K562 (cell line): Measurements from ENCODE around the gene LIMS2. TPM values are rescaled to one million over a fixed set of nuclear protein-coding genes. Genes with fewer than 3 reads are reported as not detected.

Experiments
- ATAC-seq: fragments of 200-7000 bp; cut with Tn5 transposase; 3 replicates; pipeline ENCODE4 v1.9.1; 2020; ENCODE audit warnings: moderate library complexity
- BruUV-seq: library from RNA; stranded (reverse); fragments of 400-500 nt; replicated peaks from 2 replicates; lab custom pipeline; 2021; lab: Mats Ljungman, UMichigan
- CTCF ChIA-PET: fragments of 300-600 bp; formaldehyde crosslinking; extraction: SDS; loops from one replicate; lab custom pipeline; 2021; ENCODE audit warnings: low intra/inter-chr PET ratio; lab: Yijun Ruan, JAX
- POLR2A ChIA-PET: fragments of 300-600, 350-650 bp; sonication (Branson Sonifier 250); formaldehyde crosslinking; extraction: SDS; loops from one replicate; lab custom pipeline; 2021; ENCODE audit warnings: antibody characterized with exemption, inconsistent platforms; lab: Yijun Ruan, JAX
- DNase-seq, 4 experiments: peaks; one replicate each; pipeline versions ENCODE4 v3.0.0 to v3.0.0-alpha.2; 2011 to 2018; ENCODE audit warnings: low spot score in 3 of 4, mixed read lengths in 3 of 4; ENCODE audit errors: extremely low read depth in 1 of 4
- FAIRE-seq: peaks from 2 replicates; lab custom pipeline; 2011; peaks lifted over from hg19 to GRCh38; lab: Jason Lieb, UNC
- H2AFZ ChIP-seq: 2 replicates; pipeline ENCODE4 v1.6.0; 2011; ENCODE audit warnings: low read depth, low read length, control low read depth, inconsistent platforms
- H3K27ac ChIP-seq: fragments of 200-600 bp; 3 replicates; pipeline ENCODE4 v1.8.0; 2011; ENCODE audit warnings: low read depth, mild to moderate bottlenecking, control low read depth, inconsistent platforms, low read length, moderate library complexity, mixed read lengths; ENCODE audit errors: extremely low read depth
- H3K27me3 ChIP-seq, 2 experiments: fragments of 300-600 bp in 1 of 2; 2 replicates in 1 of 2; 3 replicates in 1 of 2; pipeline versions ENCODE4 v1.6.0 to v1.8.0; 2011; ENCODE audit warnings: inconsistent platforms in 2 of 2, low read length in 2 of 2, mild to moderate bottlenecking in 1 of 2, mixed read lengths in 1 of 2, moderate library complexity in 1 of 2; ENCODE audit not compliant: control insufficient read depth in 2 of 2, insufficient read depth in 2 of 2
- H3K36me3 ChIP-seq: fragments of 300-600 bp; 3 replicates; pipeline ENCODE4 v1.8.0; 2011; ENCODE audit warnings: mild to moderate bottlenecking, low read length, inconsistent platforms; ENCODE audit not compliant: control insufficient read depth, insufficient read depth
- H3K4me1 ChIP-seq, 2 experiments: fragments of 200-600 bp in 1 of 2; replicated peaks in 1 of 2; 2 replicates in 1 of 2; 3 replicates in 1 of 2; pipeline versions ENCODE4 v1.5.1 to v1.8.0; 2011; ENCODE audit warnings: inconsistent platforms in 2 of 2, low read length in 2 of 2, mild to moderate bottlenecking in 1 of 2, mixed read lengths in 1 of 2, moderate library complexity in 1 of 2; ENCODE audit not compliant: control insufficient read depth in 2 of 2, insufficient read depth in 2 of 2
- H3K4me2 ChIP-seq: 2 replicates; pipeline ENCODE4 v1.6.1; 2011; ENCODE audit warnings: low read length, control low read depth, inconsistent platforms, mixed read lengths; ENCODE audit not compliant: insufficient read depth
- H3K4me3 ChIP-seq: fragments of 200-600 bp; sonication (generic), shearing (Covaris generic); 2 replicates; pipeline ENCODE4 v1.5.1; 2016; ENCODE audit warnings: control low read depth, inconsistent platforms
- H3K79me2 ChIP-seq: fragments of 200-600 bp; 3 replicates; pipeline ENCODE4 v1.8.0; 2011; ENCODE audit warnings: low read length, inconsistent platforms; ENCODE audit not compliant: control insufficient read depth, insufficient read depth
- H3K9ac ChIP-seq, 2 experiments: 2 replicates each; pipeline versions ENCODE4 v1.6.0 to v1.6.1; 2011; ENCODE audit warnings: low read depth in 2 of 2, low read length in 2 of 2, control low read depth in 1 of 2, inconsistent platforms in 1 of 2, mild to moderate bottlenecking in 1 of 2, mixed read lengths in 1 of 2; ENCODE audit not compliant: insufficient read depth in 1 of 2
- H3K9me1 ChIP-seq: one replicate; pipeline ENCODE4 v1.6.0; 2011; ENCODE audit warnings: inconsistent platforms, mild to moderate bottlenecking, low read length, moderate library complexity; ENCODE audit not compliant: control insufficient read depth, insufficient read depth
- H3K9me3 ChIP-seq: replicated peaks from 2 replicates; pipeline ENCODE4 v1.5.1; 2011; ENCODE audit warnings: low read depth, low read length, inconsistent platforms; ENCODE audit not compliant: control insufficient read depth, insufficient read depth
- H4K20me1 ChIP-seq: replicated peaks from 2 replicates; pipeline ENCODE4 v1.6.1; 2011; ENCODE audit warnings: low read length, inconsistent platforms, mixed read lengths; ENCODE audit not compliant: control insufficient read depth, insufficient read depth
- CC2D1A ChIP-seq: fragments of 450-650 bp; IDR thresholded peaks from 2 replicates; pipeline ENCODE4 v1.6.1; 2017; ENCODE audit warnings: mild to moderate bottlenecking
- CTBP1 ChIP-seq: fragments of 450-650 bp; IDR thresholded peaks from 2 replicates; pipeline ENCODE4 v1.6.1; 2016; ENCODE audit warnings: borderline replicate concordance
- GTF2B ChIP-seq: IDR thresholded peaks from 2 replicates; pipeline ENCODE4 v1.6.1; 2011; ENCODE audit not compliant: insufficient read length; ENCODE audit errors: extremely low read depth
- IFI16 ChIP-seq: fragments of 250-450 bp; sonication (Bioruptor Pico); IDR thresholded peaks from 2 replicates; pipeline ENCODE4 v2.1.2; 2022; ENCODE audit warnings: mild to moderate bottlenecking, inconsistent platforms
- KDM2B ChIP-seq: fragments of 250-450 bp; sonication (Bioruptor Pico); IDR thresholded peaks from 2 replicates; pipeline ENCODE4 v1.8.0; 2021; ENCODE audit warnings: mild to moderate bottlenecking, moderate library complexity
- POLR2AphosphoS2 ChIP-seq: IDR thresholded peaks from 2 replicates; pipeline ENCODE4 v1.6.1; 2012; ENCODE audit warnings: low read length, improper control_type of control experiment
- RFX5 ChIP-seq: IDR thresholded peaks from 2 replicates; pipeline ENCODE4 v1.6.1; 2011; ENCODE audit warnings: low read depth, mild to moderate bottlenecking, improper control_type of control experiment, low read length
- SNRNP70 ChIP-seq: fragments of 200-400 bp; formaldehyde crosslinking; optimal IDR thresholded peaks from 2 replicates; pipeline ENCODE3; 2017; ENCODE audit warnings: low read depth, low read length
- SP1 ChIP-seq: sonication (generic); formaldehyde crosslinking; IDR thresholded peaks from 2 replicates; pipeline ENCODE4 v1.8.1; 2022; ENCODE audit warnings: mild to moderate bottlenecking, missing genetic modification reagents
- SREBF2 ChIP-seq: sonication (generic); formaldehyde crosslinking; IDR thresholded peaks from 2 replicates; pipeline ENCODE4 v1.4.0; 2020; ENCODE audit warnings: mild to moderate bottlenecking, missing genetic modification reagents
- TRIM28 ChIP-seq: fragments of 450-650 bp; IDR thresholded peaks from 2 replicates; pipeline ENCODE4 v1.6.1; 2017
- YBX1 ChIP-seq: fragments of 450-650 bp; IDR thresholded peaks from 2 replicates; pipeline ENCODE4 v1.7.1; 2016; ENCODE audit warnings: mild to moderate bottlenecking
- ZKSCAN1 ChIP-seq: fragments of 150-350 bp; IDR thresholded peaks from 2 replicates; pipeline ENCODE4 v1.6.1; 2016; ENCODE audit warnings: low read depth, low read length
- ZNF589 ChIP-seq: fragments of 200-800 bp; sonication (Bioruptor generic); IDR thresholded peaks from 2 replicates; pipeline ENCODE4 v1.6.1; 2016; ENCODE audit warnings: low read depth, missing genetic modification characterization, missing compliant biosample characterization
- WGBS: fragments of 100-300 bp; shearing (Covaris generic); methylation state at CpG from one replicate; pipeline ENCODE4 v1.1.6; 2016; ENCODE audit warnings: low coverage, mixed read lengths; ENCODE audit not compliant: insufficient coverage; ENCODE audit errors: missing lambda C conversion rate; 5-methylcytosine and 5-hydroxymethylcytosine counted together
- in situ Hi-C: fragments of 300-500 bp; cut with MboI; formaldehyde crosslinking; loops from 4 replicates; pipeline ENCODE4 v1.15.0; 2018; ENCODE audit warnings: inconsistent platforms, mixed read lengths
- intact Hi-C: fragments of 100-400 bp; cut with micrococcal nuclease; formaldehyde crosslinking; loops from 2 replicates; pipeline ENCODE4 v1.14.2; 2022
- polyA plus RNA-seq, 8 experiments: library from polyadenylated mRNA; depleted of rRNA in 4 of 8; stranded (reverse) in 5 of 8; unstranded in 3 of 8; fragments of >200 nt; fragmentation: Nextera tagmentation in 2 of 8; fragmentation: Illumina TruSeq in 1 of 8; extraction: Ambion mirVana in 2 of 8; extraction: Trizol in 1 of 8; gene quantifications; 2 replicates each; pipeline versions ENCODE4 v1.2.1 to v1.2.3, GENCODE V29; 2011 to 2014; ENCODE audit warnings: inconsistent platforms in 1 of 8, missing spikeins in 1 of 8
- total RNA-seq, 7 experiments: library from RNA; depleted of rRNA in 6 of 7; stranded (reverse); fragments of >200 nt in 6 of 7; fragmentation: Illumina TruSeq in 2 of 7; extraction: Trizol in 2 of 7; gene quantifications; 2 replicates each; pipeline versions ENCODE4 v1.2.1 to v1.2.3, GENCODE V29; 2011 to 2021; ENCODE audit warnings: low replicate concordance in 1 of 7

LIMS2 gene
- total and polyA plus RNA-seq, 9 of the 15 experiments (the other 6 are each of a cell fraction or from before 2014, with no cell fraction given) = 0.04 to 0.22 TPM; not detected in 7

GRCh38 chr2:127698553-127699355 lies 23.4 kb upstream of the LIMS2 start:
- BruUV-seq = no TSS peak
- no peaks in the 10 kb centered on the region for H3K27me3 ChIP-seq
- TF ChIP-seq CC2D1A (no peak), CTBP1 (no peak), KDM2B (no peak), YBX1 (no peak), ZKSCAN1 (no peak), SNRNP70 (no peak), TRIM28 (no peak), IFI16 (CRISPR knock-in tag) (no peak), SREBF2 (no peak), ZNF589 (CRISPR knock-in tag) (no peak), POLR2AphosphoS2 (no peak), SP1 (CRISPR knock-in tag) (no peak), GTF2B (no peak), RFX5 (no peak)
- TF ChIP-seq, all 486 proteins: peak for 0
- Histone ChIP-seq H3K36me3 (peaks cover 12% of the 10 kb centered on the region; the same call in 2 of the 3 replicates), H4K20me1 (no peaks in the 10 kb centered on the region; the same call in 1 of the 2 replicates), H3K4me3 (no peak overlapping the region), H3K4me2 (no peak overlapping the region), H3K9me1 (no peaks in the 10 kb centered on the region), H3K9ac (0 out of 4 replicates have a peak overlapping the region, but pooled peaks of 1 of the 2 experiments have one; percentile 32), H3K9me3 (no peaks in the 10 kb centered on the region), H3K79me2 (peaks cover 24% of the 10 kb centered on the region), H3K27ac (no peak overlapping the region), H3K4me1 (peaks cover 18 to 29% of the 10 kb centered on the region in 2 experiments), H2AFZ (no peak overlapping the region)
- ATAC-seq (no peak), DNase-seq (no peak), FAIRE-seq (no peak)
- ChIA-PET CTCF (no interaction called here), POLR2A (interaction anchor here (0.6 to 0.7 kb wide), 2 partner anchors 55 to 173 kb away, joined by 3 read pairs; no protein-coding TSS in a partner anchor)
- 81% methylated on average over 27 of the region's 27 CpGs for WGBS
- intact Hi-C loops = no loop called here
- in situ Hi-C loops = no loop called here
